GM18499 (cell line): ENCODE measurements around the gene CACNA1C.

Experiments
- ATAC-seq: cut with Tn5 transposase; IDR thresholded peaks from one replicate; pipeline ENCODE4 v1.9.1; 2021; ENCODE audit warnings: moderate number of reproducible peaks; ENCODE audit not compliant: insufficient read depth, unreplicated experiment

The CACNA1C gene

GRCh38 chr12:2373307-2373706 lies 320.5 kb downstream of the CACNA1C start:
- no peak for ATAC-seq

GRCh38 chr12:2374092-2374906 lies 321.5 kb downstream of the CACNA1C start:
- ATAC-seq: no peak

- no peak for ATAC-seq
These were observed 323.1 kb downstream of the CACNA1C start for GRCh38 chr12:2375871-2376270.

- no peak for ATAC-seq
These were observed 324.3 kb downstream of the CACNA1C start for GRCh38 chr12:2376908-2377657.

GRCh38 chr12:2378835-2379330 lies 326.1 kb downstream of the CACNA1C start:
- ATAC-seq: no peak

- no peak for ATAC-seq
These were observed 328.2 kb downstream of the CACNA1C start for GRCh38 chr12:2380946-2381345.

GRCh38 chr12:2382370-2383155 lies 329.8 kb downstream of the CACNA1C start:
- no peak for ATAC-seq

GRCh38 chr12:2383325-2384028 lies 330.7 kb downstream of the CACNA1C start:
- ATAC-seq: no peak

- no peak for ATAC-seq
These were observed 331.2 kb downstream of the CACNA1C start for GRCh38 chr12:2384029-2384386.

GRCh38 chr12:2384533-2385351 lies 332.0 kb downstream of the CACNA1C start:
- ATAC-seq: no peak

GRCh38 chr12:2385529-2385928 lies 332.7 kb downstream of the CACNA1C start:
- no peak for ATAC-seq

GRCh38 chr12:2386566-2386965 lies 333.8 kb downstream of the CACNA1C start:
- ATAC-seq: no peak

GRCh38 chr12:2387103-2387834 lies 334.5 kb downstream of the CACNA1C start:
- ATAC-seq: peak; percentile 78

GRCh38 chr12:2389079-2389790 lies 336.4 kb downstream of the CACNA1C start:
- no peak for ATAC-seq

GRCh38 chr12:2390133-2390532 lies 337.3 kb downstream of the CACNA1C start:
- ATAC-seq: no peak

- ATAC-seq: no peak
These were observed 338.1 kb downstream of the CACNA1C start for GRCh38 chr12:2390850-2391390.

- no peak for ATAC-seq
These were observed 339.0 kb downstream of the CACNA1C start for GRCh38 chr12:2391740-2392331.
